Stimulated activated CD8-positive, alpha-beta memory T cell treated with anti-CD3 and anti-CD28 coated beads, Interleukin-2, amount 100 ng/mL, for 48 hours (primary cell): ENCODE measurements around the gene PKP4.

ENCODE experiments used
- DNase-seq, 2 donors: peaks; one replicate each; pipeline ENCODE4 v3.0.0-alpha.2; 2020; ENCODE audit warnings: low read depth in 2 of 2

The PKP4 gene

DNA sequence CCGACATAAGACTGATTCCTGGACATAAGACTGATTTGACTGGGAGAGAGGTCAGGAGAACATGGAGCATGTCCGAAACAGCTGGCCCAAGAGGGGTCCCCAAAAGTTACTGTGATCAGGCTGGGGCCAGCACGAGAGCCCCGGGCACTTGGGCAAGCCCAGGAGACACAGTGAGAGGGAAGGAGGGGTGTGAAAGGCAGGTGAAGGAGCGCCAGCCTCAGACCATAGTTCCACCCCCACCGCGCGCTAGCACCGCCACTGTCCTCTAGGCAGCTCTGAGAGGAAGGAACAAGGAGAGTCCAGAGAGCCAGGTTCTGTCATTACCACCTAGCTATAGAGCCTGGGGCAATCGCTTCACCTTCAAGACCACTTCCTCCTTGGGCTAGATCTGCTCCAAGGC is 260.2 kb downstream of the PKP4 start:
- no peak for DNase-seq

DNA sequence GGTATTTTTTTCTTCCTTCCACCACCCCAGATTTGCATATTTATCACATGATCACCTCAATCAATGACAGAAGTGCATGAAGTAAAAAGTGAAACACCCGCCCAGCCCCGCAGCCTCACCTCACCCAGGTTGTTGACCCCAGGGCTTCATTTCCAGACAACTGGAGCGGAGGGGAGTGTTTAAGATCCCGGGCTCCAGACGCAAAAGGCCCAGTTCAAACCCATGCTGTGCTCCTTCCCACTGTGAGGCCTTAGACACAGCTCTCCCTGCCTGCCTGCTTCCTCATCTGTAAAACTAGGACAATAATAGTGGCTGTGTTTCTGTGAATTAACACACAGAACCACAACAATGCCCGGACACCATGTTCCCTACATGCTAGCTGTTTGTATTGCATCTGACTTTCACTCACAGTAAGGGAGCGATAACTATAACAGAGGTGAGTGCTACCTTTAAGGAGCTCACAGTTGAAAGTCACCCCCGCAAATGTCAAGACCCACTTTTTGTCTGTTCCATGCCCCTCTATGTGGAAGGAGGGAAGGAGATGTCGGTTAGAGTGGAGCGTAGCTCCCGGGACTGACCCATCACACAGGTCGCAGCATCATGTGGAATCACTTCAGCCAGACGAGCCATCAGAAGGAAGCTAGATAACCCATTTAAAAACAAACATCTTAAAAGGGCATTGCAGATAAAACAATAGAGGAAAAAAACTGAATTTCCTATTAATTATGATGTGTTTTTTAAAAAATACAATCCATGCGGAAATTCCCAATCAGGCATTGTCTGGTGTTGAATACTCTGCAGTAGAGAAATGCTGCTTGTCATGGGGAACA is 260.8 kb downstream of the PKP4 start:
- DNase-seq, result no peak

DNA sequence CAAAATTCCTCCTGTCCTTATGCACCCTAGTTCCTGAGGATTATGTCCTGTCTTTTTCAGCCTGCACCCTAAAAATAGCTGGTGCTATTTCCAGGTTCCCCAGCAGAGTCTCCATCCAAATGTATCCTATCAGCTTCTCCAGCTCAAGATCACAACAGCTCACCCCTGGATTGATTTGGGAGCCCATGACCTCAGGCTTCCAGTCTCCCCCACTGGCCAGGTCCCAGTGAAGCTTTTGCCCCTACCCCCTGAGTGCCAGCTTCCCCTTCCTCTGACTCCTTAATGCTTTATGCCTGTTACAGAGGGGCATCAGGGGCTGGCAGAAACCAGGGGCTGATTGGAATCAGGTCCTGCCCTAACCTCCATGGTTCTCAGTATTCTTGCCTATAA is 261.4 kb downstream of the PKP4 start:
- DNase-seq, result no peak

- no peak for DNase-seq
These were observed 262.1 kb downstream of the PKP4 start for GRCh38 chr2:158718851-158719250.

DNA sequence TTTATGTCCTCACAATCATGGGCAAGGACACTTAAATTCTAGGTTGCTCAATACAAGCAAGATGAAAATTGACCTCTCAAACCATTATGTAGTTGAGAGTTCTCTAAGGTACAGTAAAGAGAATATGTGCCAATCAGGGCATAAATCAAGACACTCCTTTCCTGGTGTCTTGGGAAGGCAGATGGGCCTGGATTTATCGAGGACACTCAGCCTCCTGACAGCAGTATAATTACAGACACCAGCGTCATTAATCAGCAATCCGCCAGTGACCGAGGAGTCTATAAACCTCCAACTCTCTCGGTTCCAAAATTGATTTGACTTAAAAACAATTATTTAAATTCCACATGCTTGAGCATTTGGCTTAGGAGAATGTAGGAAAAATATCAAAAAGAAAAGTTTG is 262.7 kb downstream of the PKP4 start:
- DNase-seq, result no peak

GRCh38 chr2:158722266-158723105 is 265.7 kb downstream of the PKP4 start:
- DNase-seq, result no peak

- DNase-seq, result no peak
These were observed 266.6 kb downstream of the PKP4 start for GRCh38 chr2:158723181-158723838.

- DNase-seq, result no peak
These were observed 267.4 kb downstream of the PKP4 start for GRCh38 chr2:158723921-158724802.

DNA sequence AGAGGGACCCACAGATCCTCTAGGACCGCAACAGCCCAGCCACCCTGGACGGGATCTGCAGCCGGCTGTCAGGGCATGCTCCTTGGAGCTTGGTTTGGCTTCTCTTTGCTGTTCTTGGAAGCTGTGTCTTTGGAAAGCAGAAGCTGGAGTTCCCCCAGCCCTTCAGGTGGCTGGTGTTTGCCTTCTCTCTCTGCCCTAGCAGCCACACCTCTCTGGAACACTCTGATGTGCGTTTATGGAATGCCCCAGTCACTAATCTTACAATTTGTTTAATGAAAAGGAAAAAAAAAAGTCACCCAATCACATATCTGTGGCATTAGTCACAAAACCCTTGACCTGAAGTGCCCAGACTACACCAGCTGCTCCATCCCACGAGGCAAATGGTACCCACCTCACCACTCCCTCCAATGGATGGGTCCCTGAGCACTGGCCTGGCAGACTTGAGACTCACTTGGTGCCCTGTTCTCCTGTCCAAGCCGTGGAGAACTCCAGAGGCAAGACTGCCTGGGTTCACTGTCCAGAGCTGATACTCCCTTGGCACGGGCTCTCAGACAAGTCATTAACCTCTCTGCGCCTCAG is 268.1 kb downstream of the PKP4 start:
- DNase-seq, result no peak

GRCh38 chr2:158725441-158725891 is 268.7 kb downstream of the PKP4 start:
- DNase-seq, result no peak

DNA sequence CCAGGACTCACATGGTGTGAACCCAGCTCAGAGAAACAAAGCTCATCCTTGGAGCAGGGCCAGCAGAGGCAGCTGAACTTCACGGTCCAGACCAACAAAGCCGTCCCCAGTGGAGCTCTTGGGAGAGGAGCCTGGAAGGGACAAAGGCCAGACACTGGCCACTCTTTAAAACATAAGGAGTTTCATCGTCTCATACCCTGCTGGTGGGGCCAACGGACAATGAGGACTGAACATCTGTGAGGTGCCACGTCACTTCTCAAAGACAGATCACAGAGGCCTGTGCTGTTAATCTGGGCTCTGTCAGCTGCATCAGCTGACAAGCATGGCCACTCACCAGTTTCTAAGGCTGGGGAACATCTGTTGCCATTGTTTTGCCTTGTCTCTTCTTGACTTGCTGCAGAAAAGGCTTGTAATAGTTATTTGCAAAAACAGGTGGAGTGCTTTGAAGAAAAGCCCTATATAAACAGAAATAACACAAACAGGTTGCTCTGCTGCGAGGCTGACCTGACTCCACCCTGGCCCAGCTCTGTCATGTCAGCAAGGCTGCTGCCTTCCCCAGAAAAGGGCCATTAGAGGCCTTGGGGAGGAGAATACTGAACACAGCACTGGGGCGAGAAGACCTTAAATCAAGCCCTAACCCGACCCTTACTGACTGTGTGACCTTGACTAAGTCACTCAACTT is 270.3 kb downstream of the PKP4 start:
- DNase-seq, result no peak

- no peak for DNase-seq
These were observed 271.7 kb downstream of the PKP4 start for GRCh38 chr2:158728422-158728821.

- DNase-seq, result no peak
These were observed 272.7 kb downstream of the PKP4 start for GRCh38 chr2:158729451-158729850.

DNA sequence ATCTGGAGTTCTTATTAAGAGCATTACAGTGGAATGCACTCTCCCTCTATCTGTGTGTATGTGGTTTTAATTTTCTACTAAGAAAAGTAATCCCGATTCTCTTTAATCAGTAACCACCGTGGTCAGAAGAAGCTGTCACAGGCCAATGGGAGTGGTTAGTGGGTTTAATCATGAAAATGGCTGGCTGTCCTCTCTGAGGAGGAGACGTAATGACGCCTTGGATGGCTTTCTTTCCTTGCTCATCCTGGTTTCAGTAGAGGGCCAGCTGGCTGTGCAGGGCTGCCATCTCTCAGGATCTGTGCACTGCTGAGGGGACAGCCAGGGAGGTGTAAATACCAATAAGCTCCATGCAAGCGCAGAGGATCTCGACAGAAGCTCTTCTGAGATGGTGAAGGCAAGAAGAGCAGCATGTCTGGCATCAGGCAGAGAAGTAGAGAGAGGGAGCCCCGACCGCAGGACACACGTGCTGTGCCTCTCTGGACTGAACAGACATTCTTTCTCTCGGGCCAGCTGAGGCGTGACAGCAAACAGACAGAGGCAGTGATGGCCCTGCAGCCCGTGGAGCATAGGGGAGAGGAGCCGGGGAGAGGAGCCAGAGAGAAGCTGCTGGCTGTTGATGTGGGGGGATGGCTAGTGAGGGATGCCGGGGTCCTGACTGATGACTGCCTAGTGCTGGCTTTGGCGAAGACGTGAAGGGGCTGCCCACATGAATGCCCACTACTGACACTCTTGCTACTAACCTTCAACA is 273.3 kb downstream of the PKP4 start:
- DNase-seq, result no peak

GRCh38 chr2:158730621-158731140 is 273.9 kb downstream of the PKP4 start:
- no peak for DNase-seq

- no peak for DNase-seq
These were observed 274.6 kb downstream of the PKP4 start for GRCh38 chr2:158731386-158731785.
